ENCODE data around the gene CYLC1.

- TF ChIP-seq CTCF (conservative IDR thresholded peaks at IDR 0.05; ENCODE audit: low read length) (no peak), EZH2phosphoT487 (IDR thresholded peaks at IDR 0.05; ENCODE audit: borderline replicate concordance, low read depth, low read length) (no peak)
Observed at GRCh38 chrX:83847339-83847738, 13.6 kb upstream of the CYLC1 start.

All from OCI-LY7 (cell line).